Activated gamma-delta T cell (primary cell): ENCODE data around the gene DIRAS2.
"Not testable (repeated sequence)": the region's sequence is repeated elsewhere in the genome, so short reads cannot be mapped to it uniquely, and the experiment has no call there.

Experiments used
- DNase-seq: peaks from one replicate; lab custom pipeline; 2025; lab: John Stamatoyannopoulos, UW
- total RNA-seq, 2 donors: gene quantifications; one replicate each; lab custom pipeline; 2026; lab: John Stamatoyannopoulos, UW

DIRAS2 gene
- total RNA-seq: 0 reads per million in 2 donors

- DNase-seq: no peak
Measured at GRCh38 chr9:90642570-90643539, at the start of gene DIRAS2. Gene DIRAS2, minus strand, starts transcription at chr9:90642824. Its CDS starts 28,997 bp downstream, at chr9:90613827.

GRCh38 chr9:90684736-90685135, 42.1 kb upstream of the DIRAS2 start:
- no peak for DNase-seq

GRCh38 chr9:90684106-90684505, 41.5 kb upstream of the DIRAS2 start:
- no peak for DNase-seq

GRCh38 chr9:90680534-90680933, 37.9 kb upstream of the DIRAS2 start:
- DNase-seq: no peak

- no peak for DNase-seq
Measured at GRCh38 chr9:90665072-90665471, 22.4 kb upstream of the DIRAS2 start.

DNA sequence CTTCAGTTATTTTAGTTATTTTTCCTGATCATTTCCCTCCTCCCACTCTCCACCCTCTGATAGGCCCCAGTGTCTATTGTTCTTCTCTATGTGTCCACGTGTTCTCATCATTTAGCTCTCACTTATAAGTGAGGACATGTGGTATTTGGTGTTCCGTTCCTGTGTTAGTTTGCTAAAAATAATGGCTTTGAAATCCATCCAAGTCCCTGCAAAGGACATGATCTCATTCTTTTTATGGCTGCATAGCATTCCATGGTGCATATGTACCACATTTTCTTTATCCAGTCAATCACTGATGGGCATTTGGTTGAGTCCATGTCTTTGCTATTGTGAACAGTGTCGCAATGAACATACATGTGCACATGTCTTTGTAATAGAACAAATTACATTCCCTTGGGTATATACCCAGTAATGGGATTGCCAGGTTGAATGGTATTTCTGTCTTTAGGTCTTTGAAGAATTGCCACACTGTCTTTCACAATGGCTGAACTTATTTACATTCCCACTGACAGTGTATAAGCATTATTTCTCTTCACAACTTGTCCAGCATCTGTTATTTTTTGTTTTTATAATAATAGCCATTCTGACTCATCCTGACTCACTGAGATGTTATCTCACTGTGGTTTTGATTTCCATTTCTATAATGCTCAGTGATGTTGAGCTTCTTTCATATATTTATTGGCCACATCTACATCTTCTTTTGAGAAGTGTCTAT, 17.2 kb upstream of the DIRAS2 start:
- no peak for DNase-seq

GRCh38 chr9:90658783-90659182, 16.2 kb upstream of the DIRAS2 start:
- DNase-seq: no peak

GRCh38 chr9:90658181-90658580, 15.6 kb upstream of the DIRAS2 start:
- DNase-seq: no peak

DNA sequence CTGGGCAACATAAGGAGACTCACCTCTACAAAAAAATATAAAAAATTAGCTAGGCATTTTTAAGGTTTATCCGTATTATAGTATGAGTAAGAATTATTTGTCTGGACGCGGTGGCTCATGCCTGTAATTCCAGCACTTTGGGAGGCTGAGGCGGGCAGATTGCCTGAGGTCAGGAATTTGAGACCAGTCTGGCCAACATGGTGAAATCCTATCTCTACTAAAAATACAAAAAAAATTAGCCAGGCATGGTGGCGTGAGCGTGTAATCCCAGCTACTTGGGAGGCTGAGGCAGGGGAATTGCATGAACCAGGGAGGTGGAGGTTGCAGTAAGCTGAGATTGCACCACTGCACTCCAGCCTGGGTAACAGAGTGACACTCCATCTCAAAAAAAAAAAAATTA, 14.3 kb upstream of the DIRAS2 start:
- DNase-seq: not testable (repeated sequence)

GRCh38 chr9:90651246-90651645, 8.6 kb upstream of the DIRAS2 start:
- no peak for DNase-seq

DNA sequence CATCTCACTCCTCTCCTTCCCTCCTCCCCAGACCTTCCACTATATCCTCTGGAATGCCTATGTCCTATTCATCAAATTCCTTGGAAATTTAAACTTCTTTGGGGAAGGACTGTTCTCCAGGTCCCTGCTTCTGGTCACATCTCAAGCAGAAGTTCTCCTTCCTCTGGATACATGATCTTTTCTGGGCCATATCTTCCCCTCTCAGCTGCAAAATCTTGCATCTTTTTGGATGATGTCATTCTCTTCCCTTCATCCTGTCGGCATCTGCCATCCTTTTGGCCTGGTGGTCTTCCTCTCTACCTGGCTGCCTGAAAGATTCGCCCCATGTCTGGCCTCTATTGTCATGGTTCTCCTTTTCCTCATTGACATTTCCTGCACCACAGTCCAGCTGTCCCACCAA, 5.2 kb upstream of the DIRAS2 start:
- DNase-seq: no peak

DNA sequence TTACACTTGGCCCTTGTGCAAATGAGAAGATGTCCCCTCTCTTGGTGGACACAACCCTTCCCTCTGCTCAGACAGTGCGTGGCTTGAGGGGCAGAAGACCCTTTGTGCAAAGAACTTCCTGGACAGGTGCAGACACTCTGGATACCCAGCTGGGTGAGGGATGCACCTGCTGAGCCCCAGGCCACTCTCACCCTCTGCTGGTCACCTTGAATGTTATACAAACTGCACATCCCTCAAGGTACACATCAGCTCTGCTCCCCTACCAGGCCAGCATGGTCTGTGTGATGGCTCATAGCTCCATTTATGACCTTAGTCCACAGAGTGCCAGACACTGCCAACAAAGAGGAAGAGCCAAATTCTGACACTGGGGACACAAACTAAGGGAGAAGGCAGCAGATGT, 3.1 kb upstream of the DIRAS2 start:
- no peak for DNase-seq

GRCh38 chr9:90641884-90642487, 638 bp downstream of the DIRAS2 start:
- no peak for DNase-seq

DNA sequence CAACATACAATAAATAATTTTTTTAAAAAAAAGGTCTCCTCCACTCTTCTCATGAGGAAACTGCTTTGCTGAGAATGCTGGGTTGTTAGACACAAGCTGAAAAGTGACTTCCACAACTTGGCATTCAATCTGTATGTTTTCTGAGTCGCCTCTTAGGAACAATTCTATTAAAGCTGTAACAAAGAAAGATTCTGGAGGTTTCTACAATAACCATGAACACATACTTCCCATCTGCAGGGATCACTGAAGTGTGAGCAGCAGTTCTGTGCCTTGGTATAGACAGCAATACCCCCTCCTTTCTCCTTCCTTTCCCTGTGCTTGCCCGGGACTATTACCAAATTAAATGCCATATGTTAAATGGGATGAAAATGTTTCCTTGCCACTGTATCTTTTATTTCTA, 1.5 kb downstream of the DIRAS2 start:
- DNase-seq: no peak

DNA sequence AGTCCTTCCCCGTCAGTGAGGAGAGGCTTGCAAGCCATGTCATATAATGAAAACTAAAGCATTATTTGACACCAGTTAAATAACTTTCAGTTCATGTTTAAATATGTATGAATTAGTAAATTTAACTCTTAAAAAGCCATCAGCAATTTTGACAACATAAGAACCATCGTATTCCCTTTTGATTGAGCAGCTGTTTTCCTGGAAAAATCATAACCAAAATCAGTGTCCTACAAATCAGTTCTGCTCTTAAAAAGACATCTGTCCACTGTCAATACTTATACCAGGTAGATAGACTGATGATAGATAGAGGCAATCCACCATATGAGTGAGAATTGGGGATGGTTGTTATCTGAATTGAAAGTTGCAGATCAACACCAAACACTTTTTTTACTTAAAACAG, 2.3 kb downstream of the DIRAS2 start:
- DNase-seq: no peak

GRCh38 chr9:90637626-90638025, 5.0 kb downstream of the DIRAS2 start:
- no peak for DNase-seq

- no peak for DNase-seq
Measured at GRCh38 chr9:90632647-90633207, 9.9 kb downstream of the DIRAS2 start.

DNA sequence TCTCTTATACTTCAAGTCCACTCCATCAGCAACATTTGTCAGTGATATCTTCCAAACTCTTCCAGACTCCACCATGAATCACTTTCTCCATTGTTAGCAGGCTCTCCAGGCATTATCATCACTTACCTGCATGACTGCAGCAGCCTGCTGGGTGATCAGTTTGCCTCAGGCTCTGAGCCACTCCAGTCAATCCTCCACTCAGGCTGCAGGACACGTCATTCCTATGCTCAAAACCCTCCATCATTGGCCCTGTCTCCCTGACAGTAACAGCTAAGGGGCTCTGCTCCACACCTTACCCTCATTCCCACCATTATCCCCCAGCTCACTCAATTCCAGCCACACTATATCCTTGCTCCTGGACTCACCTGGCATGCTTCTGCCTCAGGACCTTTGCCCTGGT, 10.7 kb downstream of the DIRAS2 start:
- DNase-seq: no peak

DNA sequence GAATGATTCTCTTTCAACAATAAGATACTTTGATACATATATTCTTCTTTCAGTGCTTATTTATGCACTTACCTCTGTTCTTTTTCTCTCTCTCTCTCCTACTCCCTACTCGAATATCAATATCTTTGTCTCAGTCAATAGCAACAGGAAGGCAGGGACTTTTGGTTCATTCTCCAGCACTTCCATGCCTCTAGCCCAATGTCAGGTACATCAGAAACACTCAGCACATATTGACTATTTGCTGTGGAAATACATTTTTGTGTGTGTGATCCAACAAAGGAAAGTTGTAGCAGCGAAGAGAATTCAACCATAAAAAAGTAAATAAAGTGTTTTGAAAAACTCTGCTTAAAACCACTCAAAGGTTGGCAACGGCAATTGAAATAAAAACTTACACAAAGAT, 12.6 kb downstream of the DIRAS2 start:
- DNase-seq: no peak

- DNase-seq: no peak
Measured at GRCh38 chr9:90629354-90629753, 13.3 kb downstream of the DIRAS2 start.

DNA sequence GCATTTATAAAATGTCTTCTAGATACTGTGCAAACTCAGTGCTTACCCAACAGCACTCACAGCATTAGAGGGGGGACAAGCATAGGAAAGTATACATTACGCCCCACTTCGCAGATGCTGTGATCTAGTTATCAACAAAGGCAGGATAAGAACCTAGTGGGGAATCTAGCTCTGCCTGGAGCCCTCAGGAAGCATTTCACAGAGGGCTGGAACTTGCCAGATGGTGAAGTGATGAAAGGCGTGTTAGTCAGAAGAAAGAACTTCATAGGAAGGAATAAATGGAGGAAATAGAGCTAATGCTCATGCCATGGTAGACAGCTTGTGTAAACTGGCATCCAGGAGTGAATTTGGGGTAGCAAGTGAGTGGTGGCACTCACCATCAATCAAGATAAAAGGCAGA, 25.8 kb downstream of the DIRAS2 start:
- no peak for DNase-seq

DNA sequence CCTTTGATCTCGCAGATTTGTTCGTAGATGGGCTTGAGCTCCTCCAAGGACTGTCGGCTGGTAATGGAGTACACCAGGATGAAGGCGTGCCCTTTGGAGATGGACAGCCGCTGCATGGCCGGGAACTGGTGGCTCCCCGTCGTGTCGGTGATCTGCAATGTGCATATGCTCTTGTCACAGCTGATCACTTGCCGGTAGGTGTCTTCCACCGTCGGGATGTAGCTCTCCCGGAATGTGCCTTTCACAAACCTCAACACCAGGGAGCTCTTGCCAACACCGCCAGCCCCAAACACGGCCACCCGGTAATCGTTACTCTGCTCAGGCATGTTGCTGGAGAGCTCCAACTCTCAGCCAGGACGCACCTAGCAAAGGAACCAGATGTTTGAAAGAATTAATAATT, 29.1 kb downstream of the DIRAS2 start:
- DNase-seq: no peak
